PC-3 (cell line): Measurements from ENCODE around the gene CD163L1. TPM values are rescaled to one million over a fixed set of nuclear protein-coding genes. Genes with fewer than 3 reads are reported as not detected.
"Not testable (repeated sequence)": the region's sequence is repeated elsewhere in the genome, so short reads cannot be mapped to it uniquely, and the experiment has no call there.

Source experiments
- ATAC-seq: fragments of 200-7000 bp; cut with Tn5 transposase; 2 replicates; pipeline ENCODE4 v1.9.1; 2020; ENCODE audit warnings: mild to moderate bottlenecking, moderate library complexity
- BruUV-seq: library from RNA; stranded (reverse); fragments of 400-500 nt; replicated peaks from 2 replicates; lab custom pipeline; 2021; lab: Mats Ljungman, UMichigan
- CTCF ChIA-PET: fragments of 300-600 bp; sonication (Branson Sonifier 250); formaldehyde crosslinking; loops from one replicate; lab custom pipeline; 2022; ENCODE audit warnings: antibody characterized with exemption; lab: Charles Lee
- POLR2A ChIA-PET: fragments of 300-600 bp; sonication (Branson Sonifier 250); formaldehyde crosslinking; loops from one replicate; lab custom pipeline; 2022; ENCODE audit warnings: antibody characterized with exemption; ENCODE audit not compliant: unreplicated experiment; lab: Charles Lee
- DNase-seq: peaks from one replicate; pipeline ENCODE4 v3.0.0-alpha.2; 2015
- H2AFZ ChIP-seq: fragments of 300-600 bp; sonication (generic); 2 replicates; pipeline ENCODE4 v1.6.0; 2016; ENCODE audit warnings: antibody characterized with exemption, low read length
- H3F3A ChIP-seq: fragments of 300-600 bp; sonication (generic); one replicate; pipeline ENCODE4 v1.6.0; 2017; ENCODE audit warnings: antibody characterized with exemption, low read length, control low read depth, mild to moderate bottlenecking; ENCODE audit not compliant: unreplicated experiment
- H3K27ac ChIP-seq: fragments of 300-600 bp; sonication (generic); 2 replicates; pipeline ENCODE4 v1.5.1; 2016; ENCODE audit warnings: mild to moderate bottlenecking, low read length
- H3K27me3 ChIP-seq: fragments of 300-600 bp; sonication (generic); 2 replicates; pipeline ENCODE4 v1.6.1; 2016; ENCODE audit warnings: low read length, mixed read lengths
- H3K36me3 ChIP-seq: fragments of 300-600 bp; sonication (generic); 2 replicates; pipeline ENCODE4 v1.6.1; 2016; ENCODE audit warnings: low read depth, mixed run types, low read length, mixed read lengths
- H3K4me1 ChIP-seq: fragments of 300-600 bp; sonication (generic); 2 replicates; pipeline ENCODE4 v1.5.1; 2016; ENCODE audit warnings: low read length; ENCODE audit not compliant: insufficient read depth
- H3K4me2 ChIP-seq: fragments of 300-600 bp; sonication (generic); 2 replicates; pipeline ENCODE4 v1.6.0; 2016; ENCODE audit warnings: low read length
- H3K4me3 ChIP-seq: fragments of 300-600 bp; sonication (generic); 2 replicates; pipeline ENCODE4 v1.5.1; 2016; ENCODE audit warnings: mild to moderate bottlenecking, low read length, mixed read lengths
- H3K79me2 ChIP-seq: fragments of 300-600 bp; sonication (generic); 2 replicates; pipeline ENCODE4 v1.6.1; 2017; ENCODE audit warnings: low read length, mixed read lengths
- H3K9ac ChIP-seq: fragments of 300-600 bp; sonication (generic); 2 replicates; pipeline ENCODE4 v1.6.0; 2016; ENCODE audit warnings: mild to moderate bottlenecking, low read length
- H3K9me2 ChIP-seq: fragments of 300-600 bp; sonication (generic); replicated peaks from 2 replicates; pipeline ENCODE4 v1.6.1; 2016; ENCODE audit warnings: mixed run types, low read length, mixed read lengths
- H3K9me3 ChIP-seq: fragments of 300-600 bp; sonication (generic); 2 replicates; pipeline ENCODE4 v1.6.1; 2016; ENCODE audit warnings: low read length, mixed read lengths
- H4K20me1 ChIP-seq: fragments of 300-600 bp; sonication (generic); 2 replicates; pipeline ENCODE4 v1.6.1; 2016; ENCODE audit warnings: low read length, mixed read lengths
- EZH2 ChIP-seq: fragments of 300-600 bp; sonication (generic); IDR thresholded peaks from one replicate; pipeline ENCODE4 v1.6.1; 2017; ENCODE audit warnings: antibody characterized with exemption, mild to moderate bottlenecking, low read length; ENCODE audit not compliant: unreplicated experiment
- EZH2phosphoT487 ChIP-seq: fragments of 300-600 bp; sonication (generic); IDR thresholded peaks from 2 replicates; pipeline ENCODE4 v1.6.1; 2018; ENCODE audit warnings: mild to moderate bottlenecking, antibody characterized with exemption, low read length, borderline replicate concordance
- intact Hi-C: fragments of 100-400 bp; cut with micrococcal nuclease; formaldehyde crosslinking; loops from 2 replicates; pipeline ENCODE4 v1.9.0; 2023
- total RNA-seq: library from RNA; depleted of rRNA; stranded (reverse); fragments of >200 nt; gene quantifications from 2 replicates; pipeline ENCODE4 v1.2.3, GENCODE V29; 2014
- TF ChIP-seq, protein P1 (sequence below): fragments of 300-600 bp; sonication (generic); conservative IDR thresholded peaks from 2 replicates; pipeline ENCODE4 v1.5.1; 2017; ENCODE audit warnings: antibody characterized with exemption, low read depth, mild to moderate bottlenecking, low read length

The CD163L1 gene
- total RNA-seq, 1 experiment from 2014 or later: 0.66 TPM

DNA sequence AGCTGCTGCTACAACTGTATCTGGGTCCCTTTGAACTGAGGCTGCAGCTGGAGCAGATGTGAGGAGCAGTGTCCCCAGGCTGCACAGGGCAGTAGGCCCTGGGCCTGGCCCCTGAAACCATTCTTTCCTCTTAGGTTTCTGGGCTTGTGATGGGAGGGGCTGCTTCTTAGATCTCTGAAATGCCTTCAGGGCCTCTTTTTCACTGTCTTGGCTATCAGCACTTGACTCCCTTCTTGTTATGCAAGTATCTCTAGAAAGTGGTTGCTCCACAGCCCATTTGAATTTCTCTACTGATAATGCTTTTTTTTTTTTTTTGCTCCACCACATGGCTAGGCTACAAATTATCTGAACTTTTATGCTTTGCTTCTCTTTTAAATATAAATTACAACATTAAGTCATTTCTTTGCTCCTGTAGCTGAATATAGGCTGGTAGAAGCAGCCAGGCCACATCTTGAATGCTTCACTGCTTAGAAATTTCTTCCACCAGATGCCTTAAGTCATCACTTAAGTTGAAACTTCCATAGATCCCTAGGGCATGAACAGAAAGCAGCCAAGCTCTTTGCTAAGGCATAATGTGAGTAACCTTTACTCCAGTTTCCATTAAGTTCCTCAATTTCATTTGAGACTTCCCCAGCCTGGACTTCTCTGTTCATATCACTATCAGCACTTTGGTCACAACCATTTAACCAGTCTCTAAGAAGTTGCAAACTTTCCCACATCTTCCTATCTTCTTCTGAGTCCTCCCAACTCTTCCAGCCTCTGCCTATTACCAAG lies 98.9 kb downstream of the CD163L1 start:
- H3K79me2 ChIP-seq: no peaks in the 10 kb centered on the region
- ChIA-PET CTCF (no interaction called here), POLR2A (no interaction called here)
- H3K9ac ChIP-seq: no peak overlapping the region
- H3K4me3 ChIP-seq: no peak overlapping the region
- no TSS peak for BruUV-seq
- H3K4me2 ChIP-seq: no peak overlapping the region
- intact Hi-C loops: no loop called here
- no peak for TF ChIP-seq EZH2
- no peak for TF ChIP-seq EZH2phosphoT487
- TF ChIP-seq, protein P1, sequence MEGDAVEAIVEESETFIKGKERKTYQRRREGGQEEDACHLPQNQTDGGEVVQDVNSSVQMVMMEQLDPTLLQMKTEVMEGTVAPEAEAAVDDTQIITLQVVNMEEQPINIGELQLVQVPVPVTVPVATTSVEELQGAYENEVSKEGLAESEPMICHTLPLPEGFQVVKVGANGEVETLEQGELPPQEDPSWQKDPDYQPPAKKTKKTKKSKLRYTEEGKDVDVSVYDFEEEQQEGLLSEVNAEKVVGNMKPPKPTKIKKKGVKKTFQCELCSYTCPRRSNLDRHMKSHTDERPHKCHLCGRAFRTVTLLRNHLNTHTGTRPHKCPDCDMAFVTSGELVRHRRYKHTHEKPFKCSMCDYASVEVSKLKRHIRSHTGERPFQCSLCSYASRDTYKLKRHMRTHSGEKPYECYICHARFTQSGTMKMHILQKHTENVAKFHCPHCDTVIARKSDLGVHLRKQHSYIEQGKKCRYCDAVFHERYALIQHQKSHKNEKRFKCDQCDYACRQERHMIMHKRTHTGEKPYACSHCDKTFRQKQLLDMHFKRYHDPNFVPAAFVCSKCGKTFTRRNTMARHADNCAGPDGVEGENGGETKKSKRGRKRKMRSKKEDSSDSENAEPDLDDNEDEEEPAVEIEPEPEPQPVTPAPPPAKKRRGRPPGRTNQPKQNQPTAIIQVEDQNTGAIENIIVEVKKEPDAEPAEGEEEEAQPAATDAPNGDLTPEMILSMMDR: no peak
- no peak overlapping the region for H2AFZ ChIP-seq
- no peaks in the 10 kb centered on the region for H3K36me3 ChIP-seq
- H4K20me1 ChIP-seq: no peaks in the 10 kb centered on the region
- H3K4me1 ChIP-seq: no peaks in the 10 kb centered on the region
- no peak overlapping the region for H3K27ac ChIP-seq
- H3K27me3 ChIP-seq: no peaks in the 10 kb centered on the region
- no peaks in the 10 kb centered on the region for H3K9me2 ChIP-seq
- no peak for ATAC-seq
- DNase-seq: no peak
- H3F3A ChIP-seq: no peaks in the 10 kb centered on the region
- H3K9me3 ChIP-seq: no peaks in the 10 kb centered on the region

- BruUV-seq: no TSS peak
- no peak overlapping the region for H3K27ac ChIP-seq
- H3K4me1 ChIP-seq: no peaks in the 10 kb centered on the region
- CTCF ChIA-PET: no interaction called here
- no peaks in the 10 kb centered on the region for H3F3A ChIP-seq
- DNase-seq (no peak), ATAC-seq (no peak)
- intact Hi-C loops: no loop called here
- no peaks in the 10 kb centered on the region for H3K27me3 ChIP-seq
- H4K20me1 ChIP-seq: no peaks in the 10 kb centered on the region
- no peak overlapping the region for H2AFZ ChIP-seq
- no peak overlapping the region for H3K4me3 ChIP-seq
- no peak overlapping the region for H3K9ac ChIP-seq
- no peaks in the 10 kb centered on the region for H3K9me2 ChIP-seq
- TF ChIP-seq EZH2phosphoT487: no peak
- TF ChIP-seq, protein P1: no peak
- no peak for TF ChIP-seq EZH2
- H3K36me3 ChIP-seq: no peaks in the 10 kb centered on the region
- H3K79me2 ChIP-seq: no peaks in the 10 kb centered on the region
- H3K4me2 ChIP-seq: no peak overlapping the region
- POLR2A ChIA-PET: no interaction called here
- no peaks in the 10 kb centered on the region for H3K9me3 ChIP-seq
These were observed 104.3 kb downstream of the CD163L1 start for GRCh38 chr12:7339675-7340074.

DNA sequence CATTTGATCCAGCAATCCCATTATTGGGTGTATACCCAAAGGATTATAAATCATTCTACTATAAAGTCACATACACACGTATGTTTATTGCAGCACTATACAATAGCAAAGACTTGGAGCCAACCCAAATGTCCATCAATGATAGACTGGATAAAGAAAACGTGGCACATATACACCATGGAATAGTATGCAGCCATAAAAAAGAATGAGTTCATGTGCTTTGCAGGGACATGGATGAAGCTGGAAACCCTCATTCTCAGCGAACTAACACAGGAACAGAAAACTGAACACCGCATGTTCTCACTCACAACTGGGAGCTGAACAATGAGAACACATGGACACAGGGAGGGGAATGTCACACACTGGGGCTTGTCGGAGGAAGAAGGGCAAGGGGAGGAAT lies 106.2 kb downstream of the CD163L1 start:
- H3K79me2 ChIP-seq, H3K9me2 ChIP-seq, H3F3A ChIP-seq, H3K27ac ChIP-seq, ATAC-seq, H2AFZ ChIP-seq, H3K4me3 ChIP-seq, CTCF ChIA-PET, H3K4me2 ChIP-seq, H3K9me3 ChIP-seq, H3K9ac ChIP-seq, H3K4me1 ChIP-seq, DNase-seq, H3K27me3 ChIP-seq, H4K20me1 ChIP-seq, H3K36me3 ChIP-seq, intact Hi-C loops, BruUV-seq, POLR2A ChIA-PET: not testable (repeated sequence)
